GM23338 (cell line): ENCODE data around the gene FRMD4A. TPM values are rescaled to one million over a fixed set of nuclear protein-coding genes. Genes with fewer than 3 reads are reported as not detected.

Experiments
- ATAC-seq: fragments of 200-7000 bp; cut with Tn5 transposase; 3 replicates; pipeline ENCODE4 v1.9.1; 2020
- DNase-seq: peaks from one replicate; pipeline ENCODE4 v3.0.0-alpha.2; 2015; ENCODE audit warnings: low spot score
- H2AFZ ChIP-seq: fragments of 200-600 bp; sonication (generic); 2 replicates; pipeline ENCODE4 v1.8.0; 2016; ENCODE audit warnings: antibody characterized with exemption, mild to moderate bottlenecking, moderate library complexity
- H3F3A ChIP-seq: fragments of 200-600 bp; sonication (generic); replicated peaks from 2 replicates; pipeline ENCODE4 v1.8.0; 2017; ENCODE audit warnings: antibody characterized with exemption, mixed run types, low read depth
- H3K27ac ChIP-seq: fragments of 200-600 bp; sonication (generic); 2 replicates; pipeline ENCODE4 v1.6.1; 2016; ENCODE audit warnings: low read depth
- H3K27me3 ChIP-seq: fragments of 200-600 bp; sonication (generic); 2 replicates; pipeline ENCODE4 v1.8.0; 2016; ENCODE audit warnings: mild to moderate bottlenecking, mixed run types, moderate library complexity; ENCODE audit not compliant: insufficient read depth
- H3K36me3 ChIP-seq: fragments of 200-600 bp; sonication (generic); 2 replicates; pipeline ENCODE4 v1.8.0; 2016; ENCODE audit warnings: mild to moderate bottlenecking; ENCODE audit not compliant: insufficient read depth
- H3K4me1 ChIP-seq: fragments of 200-600 bp; sonication (generic); 2 replicates; pipeline ENCODE4 v1.8.0; 2016; ENCODE audit warnings: mild to moderate bottlenecking, moderate library complexity; ENCODE audit not compliant: insufficient read depth
- H3K4me2 ChIP-seq: fragments of 200-600 bp; sonication (generic); 2 replicates; pipeline ENCODE4 v1.7.1; 2017; ENCODE audit warnings: mixed run types
- H3K4me3 ChIP-seq: fragments of 200-600 bp; sonication (generic); 2 replicates; pipeline ENCODE4 v1.6.1; 2016; ENCODE audit warnings: mixed run types
- H3K79me2 ChIP-seq: fragments of 200-600 bp; sonication (generic); replicated peaks from 2 replicates; pipeline ENCODE4 v1.8.0; 2017; ENCODE audit warnings: mild to moderate bottlenecking; ENCODE audit not compliant: insufficient read depth
- H3K9me2 ChIP-seq: fragments of 200-600 bp; sonication (generic); 2 replicates; pipeline ENCODE4 v1.8.0; 2017; ENCODE audit not compliant: insufficient read depth
- H4K20me1 ChIP-seq: fragments of 200-600 bp; sonication (generic); replicated peaks from 2 replicates; pipeline ENCODE4 v1.8.0; 2017; ENCODE audit warnings: mild to moderate bottlenecking; ENCODE audit not compliant: insufficient read depth
- H3K27ac Mint-ChIP-seq: 2 replicates; pipeline ENCODE4 v1.8.0; 2020; ENCODE audit warnings: inconsistent platforms, mild to moderate bottlenecking, moderate library complexity, mixed read lengths
- H3K27me3 Mint-ChIP-seq: 3 replicates; pipeline ENCODE4 v1.8.0; 2022; ENCODE audit warnings: low read depth, mild to moderate bottlenecking, moderate library complexity, mixed read lengths, inconsistent platforms; ENCODE audit not compliant: insufficient read depth, poor library complexity
- H3K36me3 Mint-ChIP-seq: 3 replicates; pipeline ENCODE4 v1.8.0; 2021; ENCODE audit warnings: low read depth, mild to moderate bottlenecking, inconsistent platforms, moderate library complexity, mixed read lengths
- H3K4me1 Mint-ChIP-seq: 3 replicates; pipeline ENCODE4 v1.8.0; 2020; ENCODE audit warnings: mild to moderate bottlenecking, inconsistent platforms, mixed read lengths
- H3K4me3 Mint-ChIP-seq: 3 replicates; pipeline ENCODE4 v1.8.0; 2021; ENCODE audit warnings: moderate library complexity, mild to moderate bottlenecking, inconsistent platforms, mixed read lengths
- H3K9me3 Mint-ChIP-seq: 3 replicates; pipeline ENCODE4 v1.8.0; 2020; ENCODE audit warnings: moderate library complexity, mild to moderate bottlenecking, inconsistent platforms, mixed read lengths
- CTCF ChIP-seq, 2 experiments: fragments of 200-600 bp in 1 of 2; sonication (generic) in 1 of 2; conservative IDR thresholded peaks; 2 replicates each; pipeline versions ENCODE4 v1.5.1 to v1.6.1; 2016 to 2017; ENCODE audit warnings: antibody characterized with exemption in 2 of 2, low read depth in 2 of 2, mild to moderate bottlenecking in 2 of 2, moderate library complexity in 1 of 2
- EZH2phosphoT487 ChIP-seq: fragments of 200-600 bp; sonication (generic); IDR thresholded peaks from one replicate; pipeline ENCODE4 v1.8.1; 2018; ENCODE audit warnings: antibody characterized with exemption; ENCODE audit not compliant: unreplicated experiment
- JUNB ChIP-seq: IDR thresholded peaks from one replicate; pipeline ENCODE4 v1.6.1; 2016; ENCODE audit warnings: antibody characterized with exemption; ENCODE audit not compliant: unreplicated experiment
- NANOG ChIP-seq: IDR thresholded peaks from 2 replicates; pipeline ENCODE4 v1.6.1; 2016; ENCODE audit warnings: antibody characterized with exemption, borderline replicate concordance
- POLR2AphosphoS5 ChIP-seq: IDR thresholded peaks from 2 replicates; pipeline ENCODE4 v1.6.1; 2016; ENCODE audit warnings: antibody characterized with exemption, low read depth
- STAT1 ChIP-seq: IDR thresholded peaks from one replicate; pipeline ENCODE4 v1.6.1; 2016; ENCODE audit warnings: antibody characterized with exemption; ENCODE audit not compliant: unreplicated experiment
- ZNF114 ChIP-seq: fragments of 250-450 bp; sonication (Bioruptor Pico); IDR thresholded peaks from 2 replicates; pipeline ENCODE4 v1.5.0; 2020; ENCODE audit warnings: mild to moderate bottlenecking, moderate library complexity
- ZNF331 ChIP-seq: fragments of 250-450 bp; sonication (Bioruptor Pico); IDR thresholded peaks from 2 replicates; pipeline ENCODE4 v1.5.0; 2020; ENCODE audit warnings: low read depth, mild to moderate bottlenecking, moderate library complexity
- polyA plus RNA-seq: library from polyadenylated mRNA; unstranded; fragments of >200 nt; fragmentation: Nextera tagmentation; extraction: Ambion mirVana; gene quantifications from 2 replicates; pipeline ENCODE4 v1.2.1, GENCODE V29; 2016
- total RNA-seq: library from RNA; depleted of rRNA; stranded (reverse); fragments of >200 nt; shearing (Covaris generic); gene quantifications from 2 replicates; pipeline ENCODE4 v1.2.3, GENCODE V29; 2014

FRMD4A gene
- total and polyA plus RNA-seq, 2 experiments from 2014 or later = 14.0 to 20.1 TPM

GRCh38 chr10:13661256-13661655, 669.5 kb downstream of the FRMD4A start:
- Mint-ChIP-seq H3K27ac (peak overlapping the region; percentile 59), H3K36me3 (peaks cover 41% of the 10 kb centered on the region), H3K9me3 (no peaks in the 10 kb centered on the region), H3K4me3 (no peak overlapping the region), H3K27me3 (peaks cover 13% of the 10 kb centered on the region), H3K4me1 (peaks cover 14% of the 10 kb centered on the region; the same call in 2 of the 3 replicates)
- H3F3A ChIP-seq = no peaks in the 10 kb centered on the region
- H3K9me2 ChIP-seq = no peaks in the 10 kb centered on the region
- no peak overlapping the region for H3K4me2 ChIP-seq
- no peak overlapping the region for H2AFZ ChIP-seq
- H3K27ac ChIP-seq = no peak overlapping the region
- DNase-seq (no peak), ATAC-seq (peak; percentile 39)
- no peak overlapping the region for H3K4me3 ChIP-seq
- no peaks in the 10 kb centered on the region; the same call in 1 of the 2 replicates for H3K4me1 ChIP-seq
- H3K27me3 ChIP-seq = no peaks in the 10 kb centered on the region
- TF ChIP-seq POLR2AphosphoS5 (no peak), STAT1 (no peak), ZNF331 (no peak), ZNF114 (CRISPR knock-in tag) (no peak), NANOG (no peak), JUNB (no peak), CTCF (conservative IDR thresholded peaks at IDR 0.05; ENCODE audit: low read depth in 2 of 2) (no peak)
- H3K36me3 ChIP-seq = 0 out of 2 replicates have a peak, but pooled peaks cover 8% of the 10 kb centered on the region
- H4K20me1 ChIP-seq = no peaks in the 10 kb centered on the region
- H3K79me2 ChIP-seq = no peaks in the 10 kb centered on the region

- no peak overlapping the region for H3K4me3 ChIP-seq
- H3K27ac ChIP-seq = no peak overlapping the region
- ATAC-seq = no peak; the same call in 2 of the 3 replicates
- H3K79me2 ChIP-seq = no peaks in the 10 kb centered on the region
- H3K4me3 Mint-ChIP-seq = no peak overlapping the region
- DNase-seq = no peak
- H3K27me3 Mint-ChIP-seq = peaks cover 12% of the 10 kb centered on the region
- H3K4me1 ChIP-seq = no peaks in the 10 kb centered on the region; the same call in 1 of the 2 replicates
- H3F3A ChIP-seq = no peaks in the 10 kb centered on the region
- no peak for TF ChIP-seq STAT1
- no peaks in the 10 kb centered on the region for H3K9me2 ChIP-seq
- H3K4me1 Mint-ChIP-seq = peaks cover 14% of the 10 kb centered on the region; the same call in 2 of the 3 replicates
- H3K36me3 Mint-ChIP-seq = peaks cover 42% of the 10 kb centered on the region
- H3K36me3 ChIP-seq = 0 out of 2 replicates have a peak, but pooled peaks cover 7% of the 10 kb centered on the region
- H4K20me1 ChIP-seq = no peaks in the 10 kb centered on the region
- H3K27ac Mint-ChIP-seq = peak overlapping the region; percentile 59; the same call in 1 of the 2 replicates
- H3K27me3 ChIP-seq = no peaks in the 10 kb centered on the region
- H3K4me2 ChIP-seq = no peak overlapping the region
- no peaks in the 10 kb centered on the region for H3K9me3 Mint-ChIP-seq
- no peak overlapping the region for H2AFZ ChIP-seq
These were observed 670.2 kb downstream of the FRMD4A start for GRCh38 chr10:13660551-13660920.

GRCh38 chr10:13659887-13660550, 670.7 kb downstream of the FRMD4A start:
- TF ChIP-seq CTCF (conservative IDR thresholded peaks at IDR 0.05; ENCODE audit: low read depth in 2 of 2) (peak; percentile 96 to 100), EZH2phosphoT487 (no peak), ZNF114 (CRISPR knock-in tag) (no peak)
- no peak overlapping the region for H2AFZ ChIP-seq
- H3K4me3 ChIP-seq = no peak overlapping the region
- no peaks in the 10 kb centered on the region for H3K9me2 ChIP-seq
- H3K27me3 Mint-ChIP-seq = peaks cover 12% of the 10 kb centered on the region
- peaks cover 14% of the 10 kb centered on the region; the same call in 2 of the 3 replicates for H3K4me1 Mint-ChIP-seq
- H4K20me1 ChIP-seq = no peaks in the 10 kb centered on the region
- no peak overlapping the region for H3K27ac ChIP-seq
- H3K36me3 Mint-ChIP-seq = peaks cover 37% of the 10 kb centered on the region
- ATAC-seq (peak; percentile 52), DNase-seq (peak; percentile 66)
- H3F3A ChIP-seq = no peaks in the 10 kb centered on the region
- H3K27me3 ChIP-seq = no peaks in the 10 kb centered on the region
- no peak overlapping the region for H3K4me3 Mint-ChIP-seq
- H3K36me3 ChIP-seq = 0 out of 2 replicates have a peak, but pooled peaks cover 2% of the 10 kb centered on the region
- H3K4me1 ChIP-seq = no peaks in the 10 kb centered on the region; the same call in 1 of the 2 replicates
- peak overlapping the region; percentile 59 for H3K27ac Mint-ChIP-seq
- H3K9me3 Mint-ChIP-seq = no peaks in the 10 kb centered on the region
- no peaks in the 10 kb centered on the region for H3K79me2 ChIP-seq
- H3K4me2 ChIP-seq = no peak overlapping the region
